Liver (tissue), 3 donors: ENCODE data around the gene LCN6.

Experiments
- ATF3 ChIP-seq: IDR thresholded peaks from 2 replicates; pipeline ENCODE4 v1.6.1; 2016; ENCODE audit warnings: antibody characterized with exemption
- CTCF ChIP-seq: fragments of 150-350 bp; IDR thresholded peaks from 2 replicates; pipeline ENCODE4 v1.5.1; 2017; ENCODE audit warnings: improper control_type of control experiment, low read depth, low read length; ENCODE audit not compliant: missing input control
- FOXA1 ChIP-seq: IDR thresholded peaks from 2 replicates; pipeline ENCODE4 v1.6.1; 2016; ENCODE audit warnings: antibody characterized with exemption
- GABPA ChIP-seq, 2 donors: IDR thresholded peaks in 1 of 2; conservative IDR thresholded peaks in 1 of 2; 2 replicates each; pipeline ENCODE4 v1.6.1; 2016; ENCODE audit warnings: antibody characterized with exemption in 2 of 2, mild to moderate bottlenecking in 1 of 2, moderate library complexity in 1 of 2
- HNF4A ChIP-seq, 2 donors: conservative IDR thresholded peaks; 2 replicates each; pipeline ENCODE4 v1.6.1; 2016; ENCODE audit warnings: antibody characterized with exemption in 2 of 2, mild to moderate bottlenecking in 2 of 2
- HNF4G ChIP-seq: IDR thresholded peaks from 2 replicates; pipeline ENCODE4 v1.6.1; 2016; ENCODE audit warnings: antibody characterized with exemption
- JUND ChIP-seq, 2 donors: IDR thresholded peaks; 2 replicates each; pipeline ENCODE4 v1.6.1; 2016; ENCODE audit warnings: antibody characterized with exemption in 2 of 2
- MAX ChIP-seq: IDR thresholded peaks from 2 replicates; pipeline ENCODE4 v1.6.1; 2016; ENCODE audit warnings: antibody characterized with exemption
- RAD21 ChIP-seq, 2 donors: IDR thresholded peaks; 2 replicates each; pipeline ENCODE4 v1.6.1; 2016; ENCODE audit warnings: antibody characterized with exemption in 2 of 2, mild to moderate bottlenecking in 2 of 2
- REST ChIP-seq: IDR thresholded peaks from 2 replicates; pipeline ENCODE4 v1.6.1; 2016; ENCODE audit warnings: antibody characterized with exemption, mild to moderate bottlenecking
- SP1 ChIP-seq: IDR thresholded peaks from 2 replicates; pipeline ENCODE4 v1.6.1; 2018; ENCODE audit warnings: antibody characterized with exemption, mild to moderate bottlenecking
- TAF1 ChIP-seq: conservative IDR thresholded peaks from 2 replicates; pipeline ENCODE4 v1.6.1; 2016; ENCODE audit warnings: antibody characterized with exemption, mild to moderate bottlenecking
- YY1 ChIP-seq: IDR thresholded peaks from 2 replicates; pipeline ENCODE4 v1.6.1; 2016; ENCODE audit warnings: antibody characterized with exemption, mild to moderate bottlenecking
- ZBTB33 ChIP-seq: IDR thresholded peaks from 2 replicates; pipeline ENCODE4 v1.6.1; 2016; ENCODE audit warnings: antibody characterized with exemption
- donor health status: healthy.
- donor health status: healthy.

- no peak for TF ChIP-seq CTCF
- no peak for TF ChIP-seq MAX
- TF ChIP-seq TAF1: no peak
- TF ChIP-seq HNF4A (conservative IDR thresholded peaks at IDR 0.05): no peak
- TF ChIP-seq ATF3: no peak
- TF ChIP-seq RAD21 (IDR thresholded peaks at IDR 0.05): no peak
- no peak for TF ChIP-seq SP1
- TF ChIP-seq YY1: no peak
- TF ChIP-seq FOXA1: no peak
- TF ChIP-seq GABPA (IDR thresholded peaks at IDR 0.05 in 1 of 2, conservative IDR thresholded peaks at IDR 0.05 in 1 of 2): no peak
- no peak for TF ChIP-seq REST
- no peak for TF ChIP-seq JUND (IDR thresholded peaks at IDR 0.05)
- TF ChIP-seq HNF4G: no peak
- TF ChIP-seq ZBTB33: no peak
Measured at GRCh38 chr9:136700304-136700703, 48.0 kb downstream of the LCN6 start.
